Testis (tissue), 2 donors: Measurements from ENCODE around the gene BPIFB4.

Source experiments
- CTCF ChIP-seq, 3 experiments: fragments of 450-650 bp in 2 of 3; fragments of 200-600 bp in 1 of 3; sonication (generic) in 1 of 3; IDR thresholded peaks; one replicate each; pipeline ENCODE4 v1.5.1; 2016 to 2019; ENCODE audit warnings: antibody characterized with exemption in 3 of 3, mild to moderate bottlenecking in 2 of 3, moderate library complexity in 1 of 3
- POLR2A ChIP-seq: fragments of 450-650 bp; IDR thresholded peaks from one replicate; pipeline ENCODE4 v1.6.1; 2017; ENCODE audit warnings: antibody characterized with exemption, mild to moderate bottlenecking, moderate library complexity

- TF ChIP-seq CTCF (IDR thresholded peaks at IDR 0.05) (no peak), POLR2A (no peak)
Measured at GRCh38 chr20:33059136-33059535, 20.3 kb upstream of the BPIFB4 start.
